Stimulated activated effector memory CD8-positive, alpha-beta T cell treated with anti-CD3 and anti-CD28 coated beads, Interleukin-12 subunit alpha, Interleukin-12 subunit beta, amount 100 ng/mL, for 72 hours (primary cell): ENCODE data around the gene GBP1.
"Not testable (repeated sequence)": the region's sequence is repeated elsewhere in the genome, so short reads cannot be mapped to it uniquely, and the experiment has no call there.

ENCODE experiments used
- ATAC-seq: fragments of 150-1000 bp; cut with Tn5 transposase; 2 replicates; pipeline ENCODE4 v1.10.0; 2021
- DNase-seq, 2 donors: peaks; one replicate each; pipeline ENCODE4 v3.0.0; 2021 to 2022; ENCODE audit warnings: low spot score in 2 of 2
- H3K27ac Mint-ChIP-seq: one replicate; pipeline ENCODE4 v1.8.0; 2022; ENCODE audit warnings: mild to moderate bottlenecking, mixed read lengths
- H3K36me3 Mint-ChIP-seq: one replicate; pipeline ENCODE4 v1.8.0; 2022; ENCODE audit warnings: mild to moderate bottlenecking, mixed read lengths
- H3K4me1 Mint-ChIP-seq: one replicate; pipeline ENCODE4 v1.8.0; 2022; ENCODE audit warnings: mixed read lengths
- H3K4me3 Mint-ChIP-seq: one replicate; pipeline ENCODE4 v1.8.0; 2022; ENCODE audit warnings: mild to moderate bottlenecking, mixed read lengths
- H3K9me3 Mint-ChIP-seq: one replicate; pipeline ENCODE4 v1.8.0; 2022; ENCODE audit warnings: mixed read lengths

GBP1 gene

DNA sequence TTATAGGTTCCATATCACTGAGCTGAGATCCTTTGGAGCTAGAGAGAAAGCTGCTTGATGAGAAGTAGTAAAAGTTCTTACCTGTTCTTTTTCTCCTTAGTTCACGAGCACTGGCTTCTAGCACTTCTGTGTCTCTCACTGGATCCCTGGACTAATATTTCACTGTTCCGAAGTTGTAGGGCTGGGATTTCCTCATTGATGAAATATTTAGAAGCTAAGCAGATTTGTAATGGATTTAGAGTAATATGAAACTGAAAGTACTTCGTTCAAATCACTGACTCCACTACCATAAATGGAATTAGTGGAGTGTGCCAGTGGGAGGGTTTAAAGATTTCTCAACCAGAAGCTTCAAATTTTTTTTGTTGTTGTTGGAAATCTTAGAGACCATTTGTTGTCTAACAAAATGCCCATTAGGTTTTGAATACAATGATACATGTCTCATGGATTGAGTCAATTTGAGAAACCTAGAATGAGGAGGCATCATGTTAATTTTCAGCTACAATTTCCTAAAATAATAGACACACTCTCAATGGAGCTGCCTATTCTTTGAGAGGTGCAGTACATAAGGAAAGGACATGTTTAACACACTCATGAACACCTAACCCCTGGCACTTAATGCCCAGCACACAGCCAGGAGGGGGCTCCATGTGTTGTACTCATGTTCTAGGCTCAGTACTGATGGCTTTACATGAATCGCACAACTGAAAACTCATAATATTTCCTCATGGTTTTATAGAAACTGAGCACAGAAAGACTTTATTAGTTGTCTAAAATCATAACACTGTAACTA is at the start of gene GBP1:
Gene GBP1 (minus strand): TSS at position 130 of the 790 bp plus-strand sequence. CDS start 1,974 bp downstream, outside the sequence.
- Mint-ChIP-seq H3K4me3 (peak within 1 kb of the TSS; percentile 72), H3K36me3 (peaks cover 34% of the 10 kb centered on the region), H3K27ac (peak within 1 kb of the TSS; percentile 94), H3K9me3 (no peaks in the 10 kb centered on the region), H3K4me1 (peaks cover 55% of the 10 kb centered on the region)
- ATAC-seq: peak; percentile 76
- no peak for DNase-seq

DNA sequence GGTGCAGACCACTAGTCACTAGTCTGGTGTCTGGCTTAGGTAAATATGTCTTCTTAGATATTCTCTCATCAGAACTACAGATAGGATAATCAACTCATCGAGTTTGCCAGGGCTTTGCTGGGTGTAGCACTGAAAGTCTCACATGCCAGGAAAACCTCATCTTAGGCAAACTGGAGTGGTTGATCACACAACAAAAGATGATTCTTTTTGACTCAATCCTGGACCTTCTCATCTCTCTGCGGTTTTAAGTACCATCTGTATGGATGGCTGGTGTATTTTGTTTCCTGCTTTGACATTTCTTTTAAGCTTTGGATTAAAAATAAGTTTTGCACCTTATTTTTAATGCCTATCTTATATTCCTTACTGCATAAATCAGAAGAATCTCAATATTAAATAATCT is 49.7 kb upstream of the GBP1 start:
- Mint-ChIP-seq H3K4me1 (peaks cover 26% of the 10 kb centered on the region), H3K27ac (peak overlapping the region; percentile 60), H3K36me3 (no peaks in the 10 kb centered on the region), H3K9me3 (no peaks in the 10 kb centered on the region), H3K4me3 (no peak overlapping the region)
- peak; percentile 67 for ATAC-seq
- no peak for DNase-seq

- H3K9me3 Mint-ChIP-seq: no peaks in the 10 kb centered on the region
- H3K36me3 Mint-ChIP-seq: no peaks in the 10 kb centered on the region
- ATAC-seq: no peak
- H3K27ac Mint-ChIP-seq: peak overlapping the region; percentile 52
- H3K4me1 Mint-ChIP-seq: peaks cover 28% of the 10 kb centered on the region
- no peak overlapping the region for H3K4me3 Mint-ChIP-seq
- no peak for DNase-seq
These were observed 48.0 kb upstream of the GBP1 start for GRCh38 chr1:89112871-89113613.

DNA sequence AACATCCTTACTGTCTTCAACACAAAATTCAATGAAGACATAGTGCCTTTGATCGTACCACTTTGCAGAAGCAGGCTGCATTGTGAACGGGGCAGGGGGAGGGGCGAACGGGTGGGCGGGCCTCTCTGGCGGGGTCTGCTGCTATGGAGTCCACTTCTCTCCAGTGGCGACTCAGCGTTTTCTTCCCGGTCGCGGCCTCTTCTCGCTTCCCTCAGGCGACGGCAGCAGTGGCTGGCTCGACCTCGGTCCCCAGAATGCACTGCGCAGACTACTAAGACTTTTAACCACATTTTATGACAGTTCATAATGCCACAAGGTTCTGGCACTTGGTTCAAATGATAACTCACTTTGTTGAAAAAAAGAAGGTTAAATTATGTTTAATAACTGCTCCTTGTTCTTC is 39.7 kb upstream of the GBP1 start:
- Mint-ChIP-seq H3K27ac (peak overlapping the region; percentile 64), H3K9me3 (peaks cover 2% of the 10 kb centered on the region), H3K4me1 (peaks cover 33% of the 10 kb centered on the region), H3K4me3 (no peak overlapping the region), H3K36me3 (peaks cover 6% of the 10 kb centered on the region)
- DNase-seq (no peak), ATAC-seq (no peak)

DNA sequence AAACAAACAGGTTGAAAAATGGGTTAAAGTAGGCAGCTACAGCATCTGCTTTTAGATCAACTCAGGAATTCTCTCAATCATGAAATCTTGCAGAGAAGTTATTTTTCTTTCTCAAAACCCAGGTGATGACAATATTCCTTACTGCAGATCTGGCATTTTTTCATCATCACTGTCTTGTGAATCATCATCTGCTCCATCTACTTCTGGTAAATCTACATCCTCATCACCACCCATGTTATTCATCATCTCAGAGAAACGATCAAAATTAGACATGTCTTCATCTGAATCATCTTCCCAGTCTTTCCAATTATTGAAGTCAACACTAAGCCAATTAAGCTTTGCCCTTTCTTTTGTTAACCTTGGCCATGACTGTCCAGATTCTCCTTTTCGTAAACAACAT is 39.1 kb upstream of the GBP1 start:
- DNase-seq (no peak), ATAC-seq (peak; percentile 67)
- H3K4me3 Mint-ChIP-seq: no peak overlapping the region
- peaks cover 6% of the 10 kb centered on the region for H3K36me3 Mint-ChIP-seq
- peaks cover 2% of the 10 kb centered on the region for H3K9me3 Mint-ChIP-seq
- H3K27ac Mint-ChIP-seq: peak overlapping the region; percentile 1
- H3K4me1 Mint-ChIP-seq: peaks cover 31% of the 10 kb centered on the region

DNA sequence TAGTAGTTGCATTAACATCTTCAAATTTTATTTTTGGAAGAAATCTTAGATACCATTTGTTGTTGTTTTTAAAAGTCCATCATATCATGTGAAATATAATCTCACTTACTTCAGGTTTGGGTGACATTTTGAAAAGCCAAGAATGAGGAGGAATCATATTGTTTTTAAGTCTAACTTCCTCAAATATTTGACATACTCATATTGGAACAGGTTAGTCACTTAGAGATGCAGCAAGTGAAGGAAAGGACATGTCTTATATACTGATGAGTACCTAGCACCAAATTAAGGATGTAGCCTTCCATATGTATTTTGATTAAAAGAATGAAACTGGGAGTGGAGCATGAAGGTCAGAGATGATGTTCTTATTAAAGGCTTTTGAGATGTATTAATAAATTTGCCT is 37.0 kb upstream of the GBP1 start:
- H3K27ac Mint-ChIP-seq: no peak overlapping the region
- ATAC-seq (no peak), DNase-seq (no peak)
- H3K4me1 Mint-ChIP-seq: peaks cover 24% of the 10 kb centered on the region
- H3K4me3 Mint-ChIP-seq: no peak overlapping the region
- H3K9me3 Mint-ChIP-seq: peaks cover 5% of the 10 kb centered on the region
- peaks cover 6% of the 10 kb centered on the region for H3K36me3 Mint-ChIP-seq

GRCh38 chr1:89100412-89100811 is 35.4 kb upstream of the GBP1 start:
- Mint-ChIP-seq H3K4me3 (no peak overlapping the region), H3K36me3 (peaks cover 6% of the 10 kb centered on the region), H3K9me3 (peaks cover 6% of the 10 kb centered on the region), H3K4me1 (peaks cover 15% of the 10 kb centered on the region), H3K27ac (no peak overlapping the region)
- ATAC-seq (no peak), DNase-seq (no peak)

DNA sequence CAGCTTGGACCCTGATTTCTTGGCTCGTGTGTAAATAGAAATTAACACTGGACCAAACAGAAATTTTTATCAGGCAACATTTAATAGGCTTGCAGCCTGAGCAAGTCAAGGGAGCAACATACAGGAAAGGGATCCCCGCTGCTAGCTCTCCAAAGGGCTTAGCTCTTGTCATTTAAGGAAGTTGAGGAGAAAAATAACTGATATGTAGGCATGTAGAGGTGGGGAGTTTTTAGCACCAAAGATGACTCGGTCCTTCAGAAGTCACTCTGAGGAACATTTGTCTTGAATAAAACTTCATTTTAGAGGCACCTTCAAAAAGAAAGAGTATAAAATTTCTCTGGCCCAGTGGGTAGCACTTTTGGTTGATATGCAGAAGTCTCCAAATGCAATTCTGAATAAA is 33.8 kb upstream of the GBP1 start:
- no peak overlapping the region for H3K4me3 Mint-ChIP-seq
- H3K9me3 Mint-ChIP-seq: peaks cover 6% of the 10 kb centered on the region
- DNase-seq (no peak), ATAC-seq (no peak)
- H3K36me3 Mint-ChIP-seq: peaks cover 6% of the 10 kb centered on the region
- H3K4me1 Mint-ChIP-seq: no peaks in the 10 kb centered on the region
- H3K27ac Mint-ChIP-seq: no peak overlapping the region

DNA sequence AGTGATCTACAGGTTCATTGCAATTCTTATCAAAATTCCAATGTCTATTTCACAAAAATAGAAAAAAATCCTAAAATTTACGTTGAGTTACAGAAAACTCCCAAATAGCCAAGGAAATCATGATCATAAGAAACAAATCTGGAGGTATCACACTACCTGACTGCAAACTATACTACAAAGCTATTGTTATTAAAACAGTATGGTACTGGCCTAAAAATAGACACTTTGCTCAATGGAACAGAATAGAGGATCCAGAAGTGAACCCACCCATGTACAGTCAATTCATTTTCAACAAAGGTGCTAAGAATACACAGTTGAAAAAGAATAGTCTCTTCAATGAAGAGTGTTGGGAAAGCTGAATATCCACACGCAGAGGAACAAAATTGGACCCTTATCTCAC is 30.7 kb upstream of the GBP1 start:
- H3K4me1 Mint-ChIP-seq: no peaks in the 10 kb centered on the region
- DNase-seq (no peak), ATAC-seq (no peak)
- no peaks in the 10 kb centered on the region for H3K36me3 Mint-ChIP-seq
- H3K9me3 Mint-ChIP-seq: peaks cover 6% of the 10 kb centered on the region
- no peak overlapping the region for H3K27ac Mint-ChIP-seq
- no peak overlapping the region for H3K4me3 Mint-ChIP-seq

DNA sequence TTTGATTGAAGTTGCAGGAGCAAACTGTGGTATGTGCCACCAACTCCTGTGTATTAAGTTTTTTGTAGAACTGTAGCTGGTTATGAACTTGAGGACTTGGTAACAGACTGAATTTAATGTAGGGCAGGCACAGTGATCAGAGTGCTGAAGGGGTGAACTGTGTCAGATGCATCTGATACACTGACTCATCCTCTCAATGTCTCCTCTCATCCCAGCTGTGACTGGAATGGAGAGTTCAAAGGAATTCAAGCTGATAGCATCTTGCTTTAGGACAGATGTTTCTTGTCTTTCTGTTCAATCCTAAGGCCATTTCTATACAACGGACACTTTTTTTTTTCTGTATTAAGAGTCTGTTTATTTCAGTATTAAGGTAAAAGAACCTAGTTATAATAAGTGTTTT is 25.0 kb upstream of the GBP1 start:
- DNase-seq (no peak), ATAC-seq (no peak)
- H3K4me3 Mint-ChIP-seq: no peak overlapping the region
- H3K27ac Mint-ChIP-seq: no peak overlapping the region
- H3K36me3 Mint-ChIP-seq: no peaks in the 10 kb centered on the region
- H3K9me3 Mint-ChIP-seq: no peaks in the 10 kb centered on the region
- H3K4me1 Mint-ChIP-seq: no peaks in the 10 kb centered on the region

- ATAC-seq (no peak), DNase-seq (no peak)
- Mint-ChIP-seq H3K4me3 (no peak overlapping the region), H3K4me1 (peaks cover 9% of the 10 kb centered on the region), H3K36me3 (no peaks in the 10 kb centered on the region), H3K27ac (no peak overlapping the region), H3K9me3 (no peaks in the 10 kb centered on the region)
These were observed 23.6 kb upstream of the GBP1 start for GRCh38 chr1:89088572-89088971.

- ATAC-seq (no peak), DNase-seq (no peak)
- no peaks in the 10 kb centered on the region for H3K9me3 Mint-ChIP-seq
- H3K27ac Mint-ChIP-seq: no peak overlapping the region
- no peak overlapping the region for H3K4me3 Mint-ChIP-seq
- H3K36me3 Mint-ChIP-seq: no peaks in the 10 kb centered on the region
- H3K4me1 Mint-ChIP-seq: peaks cover 9% of the 10 kb centered on the region
These were observed 22.2 kb upstream of the GBP1 start for GRCh38 chr1:89087241-89087640.

DNA sequence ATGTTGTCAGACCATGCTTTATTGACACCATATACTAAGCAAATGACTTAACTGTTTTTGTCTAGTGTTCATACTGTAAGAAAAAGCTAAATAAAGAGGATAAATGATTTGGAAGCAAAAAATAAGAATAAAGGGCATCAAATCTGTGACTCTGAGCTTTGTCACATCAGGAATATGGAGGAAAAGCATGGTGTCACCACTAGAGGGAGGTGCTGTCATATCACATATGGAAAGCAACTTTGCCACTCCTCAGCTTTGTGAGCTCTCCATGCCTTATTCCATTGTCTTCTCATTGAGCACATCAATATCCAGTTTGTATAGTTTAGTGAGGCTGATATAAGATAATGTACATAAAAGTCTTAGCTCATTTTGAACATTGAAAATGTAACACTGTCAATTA is 20.8 kb upstream of the GBP1 start:
- ATAC-seq (peak; percentile 39), DNase-seq (peak in 1 of 2 donors; percentile 66)
- H3K4me1 Mint-ChIP-seq: peaks cover 9% of the 10 kb centered on the region

DNA sequence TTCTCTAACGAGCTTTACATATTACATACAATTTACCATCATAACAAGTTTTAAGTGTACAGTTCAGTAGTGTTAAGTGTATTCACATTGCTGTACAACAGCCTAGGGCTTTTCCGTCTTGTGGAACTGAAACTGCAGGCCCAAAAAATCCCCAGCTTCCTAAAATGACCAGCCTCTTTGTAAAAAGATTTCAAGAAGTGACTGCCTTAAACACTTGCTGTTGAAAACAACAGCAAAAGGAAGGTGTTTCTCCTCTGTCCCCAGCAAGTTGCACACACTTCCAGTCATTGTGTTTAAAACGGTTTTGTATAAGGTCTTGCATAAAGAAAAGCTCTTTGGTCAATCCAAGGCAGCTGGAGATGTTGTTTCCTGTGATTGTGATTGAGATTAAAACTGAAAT is 16.0 kb upstream of the GBP1 start:
- Mint-ChIP-seq H3K9me3 (peaks cover 6% of the 10 kb centered on the region), H3K36me3 (no peaks in the 10 kb centered on the region), H3K4me3 (no peak overlapping the region), H3K27ac (no peak overlapping the region), H3K4me1 (peaks cover 9% of the 10 kb centered on the region)
- no peak for ATAC-seq
- no peak for DNase-seq

More for the DNA sequence above, 20.8 kb upstream of the GBP1 start:
- H3K9me3 Mint-ChIP-seq: no peaks in the 10 kb centered on the region
- no peaks in the 10 kb centered on the region for H3K36me3 Mint-ChIP-seq
- H3K4me3 Mint-ChIP-seq: no peak overlapping the region
- H3K27ac Mint-ChIP-seq: no peak overlapping the region

DNA sequence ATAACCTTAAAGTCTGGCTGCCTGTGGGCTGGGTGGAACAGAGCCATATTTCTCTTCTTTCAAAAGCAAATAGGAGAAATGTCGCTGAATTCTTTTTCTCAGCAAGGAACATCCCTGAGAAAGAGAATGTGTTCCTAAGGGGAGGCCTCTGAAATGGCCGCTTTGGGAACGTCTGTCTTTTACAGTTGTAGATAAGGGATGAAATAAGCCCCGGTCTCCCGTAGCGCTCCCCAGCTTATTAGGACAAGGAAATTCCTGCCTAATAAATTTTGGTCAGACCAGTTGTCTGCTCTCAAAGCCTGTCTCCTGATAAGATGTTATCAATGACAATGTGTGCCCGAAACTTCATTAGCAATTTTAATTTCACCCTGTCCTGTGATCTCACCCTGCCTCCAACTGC is 15.1 kb upstream of the GBP1 start:
- H3K27ac Mint-ChIP-seq, H3K36me3 Mint-ChIP-seq, H3K4me1 Mint-ChIP-seq, H3K9me3 Mint-ChIP-seq, ATAC-seq, DNase-seq, H3K4me3 Mint-ChIP-seq: not testable (repeated sequence)
